ENCODE measurements around the gene EYA3. TPM values are rescaled to one million over a fixed set of nuclear protein-coding genes. Genes with fewer than 3 reads are reported as not detected.
A peak's percentile ranks its signal among the peaks of the same experiment; 100 is the strongest.

The EYA3 gene
- total RNA-seq, 4 donors from 2014 or later, result 13.8 to 21.9 (median 15.8) TPM

DNA sequence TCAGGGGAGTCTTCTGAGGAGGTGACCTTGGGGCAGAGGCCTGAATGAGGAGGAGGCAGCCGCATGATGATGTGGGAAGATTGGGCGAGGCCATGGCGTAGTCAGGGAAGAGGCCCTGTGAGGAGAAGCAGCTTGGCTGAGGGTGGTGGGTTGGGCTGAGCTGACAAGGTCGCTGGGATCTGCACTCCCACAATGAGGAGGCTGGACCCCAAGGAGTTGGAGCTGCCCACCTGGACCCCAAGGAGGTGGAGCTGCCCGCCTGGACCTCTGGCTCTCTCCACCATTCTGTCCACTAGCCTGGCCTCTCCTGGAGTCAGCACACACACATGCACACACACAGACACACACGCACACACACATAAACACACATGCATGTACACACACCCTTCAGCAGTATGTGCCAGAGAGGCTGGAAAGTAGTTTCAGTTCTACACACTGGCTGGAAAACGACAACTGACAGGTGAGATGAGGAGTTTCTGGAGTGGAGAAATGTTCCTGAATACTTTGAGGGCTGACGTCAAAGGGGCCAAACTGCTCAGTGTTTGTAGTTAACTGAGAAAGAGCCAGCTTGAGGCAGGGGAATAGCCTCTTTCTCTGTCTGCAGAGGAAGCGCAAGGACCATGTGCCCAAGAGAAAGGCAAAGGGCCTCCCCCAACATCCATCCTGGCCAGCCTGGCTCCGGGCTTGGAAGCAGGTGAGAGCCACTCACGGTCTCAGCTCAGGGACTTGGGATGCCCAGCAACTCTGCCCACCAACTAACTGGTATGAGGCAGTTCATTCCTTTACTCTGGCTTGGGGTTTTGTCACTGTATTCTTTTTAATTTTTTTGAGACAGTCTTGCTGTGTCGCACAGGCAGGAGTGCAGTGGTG is 146.5 kb downstream of the EYA3 start:
- 73 to 83% methylated on average over 10 to 12 of the region's 12 CpGs for WGBS, 2 donors
- no peak overlapping the region for H3K27ac ChIP-seq

DNA sequence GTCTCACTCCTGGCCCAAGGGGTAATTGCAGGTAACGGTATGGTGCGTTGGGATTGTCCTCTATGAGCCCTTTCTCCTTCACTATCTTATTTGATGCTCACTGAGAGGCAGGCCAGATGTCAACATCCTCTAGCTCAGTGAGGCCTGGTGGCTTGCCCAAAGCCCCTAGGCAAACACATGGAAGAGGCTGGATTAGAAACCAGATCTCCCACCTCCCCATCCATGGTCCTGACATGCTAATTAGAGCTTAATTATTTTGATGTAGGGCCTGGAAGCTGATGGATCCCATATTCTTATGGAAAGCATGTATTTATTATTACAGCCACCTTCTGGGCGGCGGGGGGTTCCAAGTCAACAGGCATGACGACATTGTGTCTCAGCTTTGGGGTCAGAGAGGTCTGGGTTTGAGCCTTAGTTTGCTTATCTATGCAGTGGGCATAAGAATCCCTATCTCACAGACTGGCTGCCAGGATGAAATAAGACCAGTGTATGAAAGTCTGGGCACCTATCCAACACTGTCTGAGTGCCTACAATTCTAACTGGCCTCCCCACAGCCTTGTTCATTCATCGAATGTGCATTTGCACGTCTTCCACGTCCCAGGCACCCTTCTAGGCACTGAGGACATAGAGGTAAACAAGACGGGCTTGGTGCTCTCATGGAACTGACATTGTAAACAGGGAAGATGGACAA is 147.4 kb downstream of the EYA3 start:
- Histone ChIP-seq H3K36me3 (no peaks in the 10 kb centered on the region), H3K4me1 (no peaks in the 10 kb centered on the region), H3K27ac (no peak overlapping the region), H3K4me3 (no peak overlapping the region), H3K9me3 (no peaks in the 10 kb centered on the region), H3K27me3 (peaks cover 0 to 8% (median 0%) of the 10 kb centered on the region in 4 donors)
- 85 to 91% methylated on average over 8 to 9 of the region's 9 CpGs for WGBS, 2 donors
- intact Hi-C loops (cut with DNase I), result no loop called here
- no peak for DNase-seq
- no peak for TF ChIP-seq POLR2A (IDR thresholded peaks at IDR 0.05)
- TF ChIP-seq, protein P1, sequence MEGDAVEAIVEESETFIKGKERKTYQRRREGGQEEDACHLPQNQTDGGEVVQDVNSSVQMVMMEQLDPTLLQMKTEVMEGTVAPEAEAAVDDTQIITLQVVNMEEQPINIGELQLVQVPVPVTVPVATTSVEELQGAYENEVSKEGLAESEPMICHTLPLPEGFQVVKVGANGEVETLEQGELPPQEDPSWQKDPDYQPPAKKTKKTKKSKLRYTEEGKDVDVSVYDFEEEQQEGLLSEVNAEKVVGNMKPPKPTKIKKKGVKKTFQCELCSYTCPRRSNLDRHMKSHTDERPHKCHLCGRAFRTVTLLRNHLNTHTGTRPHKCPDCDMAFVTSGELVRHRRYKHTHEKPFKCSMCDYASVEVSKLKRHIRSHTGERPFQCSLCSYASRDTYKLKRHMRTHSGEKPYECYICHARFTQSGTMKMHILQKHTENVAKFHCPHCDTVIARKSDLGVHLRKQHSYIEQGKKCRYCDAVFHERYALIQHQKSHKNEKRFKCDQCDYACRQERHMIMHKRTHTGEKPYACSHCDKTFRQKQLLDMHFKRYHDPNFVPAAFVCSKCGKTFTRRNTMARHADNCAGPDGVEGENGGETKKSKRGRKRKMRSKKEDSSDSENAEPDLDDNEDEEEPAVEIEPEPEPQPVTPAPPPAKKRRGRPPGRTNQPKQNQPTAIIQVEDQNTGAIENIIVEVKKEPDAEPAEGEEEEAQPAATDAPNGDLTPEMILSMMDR (IDR thresholded peaks at IDR 0.05), result no peak

More for the DNA sequence above, 146.5 kb downstream of the EYA3 start:
- TF ChIP-seq POLR2A (IDR thresholded peaks at IDR 0.05), result no peak
- TF ChIP-seq, protein P1 (IDR thresholded peaks at IDR 0.05), result no peak
- no peaks in the 10 kb centered on the region for H3K4me1 ChIP-seq
- H3K9me3 ChIP-seq, result no peaks in the 10 kb centered on the region
- no peak overlapping the region for H3K4me3 ChIP-seq
- no peaks in the 10 kb centered on the region for H3K36me3 ChIP-seq
- no peaks in the 10 kb centered on the region for H3K27me3 ChIP-seq
- no peak for DNase-seq
- intact Hi-C loops (cut with DNase I), result no loop called here

DNA sequence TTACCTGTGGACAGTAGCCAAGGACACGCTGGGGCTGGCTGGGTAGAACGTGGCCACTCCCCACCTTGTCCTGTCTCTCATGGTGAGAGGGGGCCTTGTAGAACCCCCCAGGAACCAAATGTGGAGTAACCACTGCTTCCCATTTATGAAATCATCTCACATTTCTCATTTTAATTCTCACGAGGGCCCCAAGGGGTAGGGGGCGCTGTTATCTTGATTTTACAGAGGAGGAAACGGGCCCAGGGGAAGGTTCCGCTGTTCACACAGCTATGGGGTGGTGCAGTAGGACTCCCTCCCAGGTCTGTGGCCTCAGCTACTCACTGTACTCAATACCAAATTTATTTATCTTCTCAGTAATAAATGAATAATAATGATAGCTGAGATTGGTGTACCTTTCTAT is 148.1 kb downstream of the EYA3 start:
- Histone ChIP-seq H3K4me3 (no peak overlapping the region), H3K27ac (no peak overlapping the region), H3K27me3 (peaks cover 0 to 13% (median 0%) of the 10 kb centered on the region in 4 donors), H3K9me3 (no peaks in the 10 kb centered on the region), H3K36me3 (no peaks in the 10 kb centered on the region), H3K4me1 (peaks cover 0 to 4% (median 0%) of the 10 kb centered on the region in 3 donors)
- 24 to 60% methylated on average over 3 to 4 of the region's 6 CpGs for WGBS, 2 donors
- no peak for DNase-seq
- TF ChIP-seq, protein P1 (IDR thresholded peaks at IDR 0.05), result peak in 2 of 6 experiments; percentile 21 to 24
- no peak for TF ChIP-seq POLR2A (IDR thresholded peaks at IDR 0.05)
- intact Hi-C loops (cut with DNase I), result no loop called here

DNA sequence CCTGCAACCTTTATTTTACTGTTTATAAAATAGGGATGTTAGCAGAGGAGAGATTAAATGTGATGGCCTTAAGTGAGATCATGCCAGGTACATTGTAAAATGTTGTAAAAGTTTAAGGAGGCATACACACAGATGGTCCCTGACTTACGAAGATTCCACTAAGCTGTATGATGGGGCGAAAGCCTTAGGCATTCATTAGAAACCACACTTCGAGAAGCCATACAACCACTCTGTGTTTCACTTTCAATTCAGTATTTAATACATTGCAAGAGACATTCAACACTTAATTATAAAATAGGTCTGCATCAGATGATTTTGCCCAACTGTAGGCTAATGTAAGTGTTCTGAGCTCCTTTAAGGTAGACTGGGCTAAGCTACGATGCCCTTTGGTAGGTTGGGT is 149.9 kb downstream of the EYA3 start:
- DNase-seq, result no peak
- Histone ChIP-seq H3K36me3 (no peaks in the 10 kb centered on the region), H3K9me3 (no peaks in the 10 kb centered on the region), H3K27me3 (peaks cover 0 to 28% (median 0%) of the 10 kb centered on the region in 4 donors), H3K4me1 (peaks cover 0 to 12% (median 0%) of the 10 kb centered on the region in 3 donors), H3K27ac (no peak overlapping the region), H3K4me3 (no peak overlapping the region)
- 79 to 81% methylated on average over 4 of the region's 4 CpGs for whole genome bisulfite sequencing, 2 donors
- TF ChIP-seq, protein P1 (IDR thresholded peaks at IDR 0.05), result no peak
- intact Hi-C loops (cut with DNase I), result no loop called here

DNA sequence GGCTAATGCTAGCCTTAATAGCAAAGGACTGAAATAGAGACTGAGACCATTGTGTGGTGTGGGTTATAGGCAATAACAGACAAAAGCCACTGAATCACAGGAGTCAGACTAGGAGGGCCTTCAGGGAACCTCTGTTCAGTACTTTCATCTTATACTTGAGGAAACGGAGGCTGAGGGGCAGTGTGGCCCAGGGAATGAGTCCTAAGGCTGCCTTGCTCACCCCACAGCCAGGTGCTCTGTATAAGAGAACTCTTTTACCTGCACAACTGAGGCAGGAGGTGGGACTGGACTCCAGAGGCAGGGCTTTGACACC is 150.9 kb downstream of the EYA3 start:
- no peak for DNase-seq
- peaks cover 0 to 12% (median 0%) of the 10 kb centered on the region in 3 donors for H3K4me1 ChIP-seq
- intact Hi-C loops (cut with DNase I), result no loop called here
- H3K27ac ChIP-seq, result no peak overlapping the region
- H3K36me3 ChIP-seq, result no peaks in the 10 kb centered on the region
- peaks cover 0 to 28% (median 0%) of the 10 kb centered on the region in 4 donors for H3K27me3 ChIP-seq
- no peak overlapping the region for H3K4me3 ChIP-seq
- no peaks in the 10 kb centered on the region for H3K9me3 ChIP-seq
- 64 to 80% methylated on average over 1 of the region's 1 CpG for whole genome bisulfite sequencing, 2 donors
- TF ChIP-seq POLR2A (IDR thresholded peaks at IDR 0.05), result no peak
- TF ChIP-seq, protein P1 (IDR thresholded peaks at IDR 0.05), result no peak

All from esophagus squamous epithelium (tissue), 5 donors.